HG03039 (cell line): ENCODE results near the gene MSMP.

ENCODE experiments used
- ATAC-seq: cut with Tn5 transposase; IDR thresholded peaks from one replicate; pipeline ENCODE4 v1.9.1; 2021; ENCODE audit warnings: mild to moderate bottlenecking, moderate library complexity; ENCODE audit not compliant: unreplicated experiment

The MSMP gene

DNA sequence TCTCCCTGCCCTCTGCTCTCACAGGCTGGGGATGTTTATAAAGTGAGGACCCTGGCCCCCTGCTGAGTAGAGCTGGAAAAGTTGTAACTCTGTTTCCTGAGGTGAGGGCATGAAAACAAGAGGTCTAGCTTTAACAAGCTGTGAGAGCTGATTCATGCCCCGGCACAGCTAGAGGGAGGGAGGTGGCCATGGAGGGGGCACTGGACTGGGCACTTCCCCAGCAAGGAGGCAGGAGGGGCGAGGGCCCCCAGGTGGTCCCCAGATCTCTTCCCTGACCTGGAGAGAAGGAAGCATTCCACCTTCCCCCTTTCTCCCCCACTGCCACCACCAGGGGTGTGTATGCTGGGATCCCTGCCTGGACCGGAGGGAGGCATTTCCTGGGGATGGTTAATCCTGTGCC is at the start of gene MSMP:
Gene MSMP, minus strand, starts transcription at position 13 of the 400 bp plus-strand sequence. CDS start 147 bp downstream, outside the sequence.
- no peak for ATAC-seq

GRCh38 chr9:35801328-35802128 is 47.5 kb upstream of the MSMP start:
- ATAC-seq = no peak

GRCh38 chr9:35800530-35800929 is 46.5 kb upstream of the MSMP start:
- no peak for ATAC-seq

DNA sequence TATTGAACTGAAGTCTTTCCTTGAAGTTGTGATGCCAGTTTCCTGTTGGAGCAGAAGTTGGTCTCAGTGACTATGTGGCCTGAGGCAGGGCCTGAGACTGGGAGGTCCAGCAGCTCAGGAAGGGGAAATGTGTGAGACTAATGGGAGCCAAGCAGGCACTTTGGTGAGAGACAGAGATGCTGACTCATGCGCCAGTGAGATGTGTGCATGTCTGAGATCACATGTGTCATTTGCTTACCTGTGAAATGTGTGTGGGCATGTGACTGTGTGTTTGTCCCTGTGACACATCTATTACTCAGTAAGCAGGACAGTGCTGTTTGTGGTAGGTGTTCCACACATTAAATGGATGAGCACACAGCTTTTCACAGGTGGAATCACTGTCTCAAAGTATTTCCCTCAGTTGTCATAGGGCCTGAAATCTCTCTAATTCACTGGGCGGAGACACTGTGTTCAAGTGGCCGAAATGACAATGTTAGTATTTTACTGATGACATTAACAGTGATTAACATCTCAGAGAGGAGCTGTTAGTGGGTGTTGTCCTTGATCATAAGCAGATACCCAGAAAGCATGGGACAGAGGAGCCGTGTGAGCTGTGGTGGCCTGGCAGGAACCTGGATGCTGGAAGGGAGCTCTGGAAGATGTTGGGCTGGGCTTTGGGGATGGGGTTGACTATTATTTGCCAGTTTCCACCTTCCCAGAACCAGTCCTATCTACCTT is 44.7 kb upstream of the MSMP start:
- ATAC-seq = no peak

DNA sequence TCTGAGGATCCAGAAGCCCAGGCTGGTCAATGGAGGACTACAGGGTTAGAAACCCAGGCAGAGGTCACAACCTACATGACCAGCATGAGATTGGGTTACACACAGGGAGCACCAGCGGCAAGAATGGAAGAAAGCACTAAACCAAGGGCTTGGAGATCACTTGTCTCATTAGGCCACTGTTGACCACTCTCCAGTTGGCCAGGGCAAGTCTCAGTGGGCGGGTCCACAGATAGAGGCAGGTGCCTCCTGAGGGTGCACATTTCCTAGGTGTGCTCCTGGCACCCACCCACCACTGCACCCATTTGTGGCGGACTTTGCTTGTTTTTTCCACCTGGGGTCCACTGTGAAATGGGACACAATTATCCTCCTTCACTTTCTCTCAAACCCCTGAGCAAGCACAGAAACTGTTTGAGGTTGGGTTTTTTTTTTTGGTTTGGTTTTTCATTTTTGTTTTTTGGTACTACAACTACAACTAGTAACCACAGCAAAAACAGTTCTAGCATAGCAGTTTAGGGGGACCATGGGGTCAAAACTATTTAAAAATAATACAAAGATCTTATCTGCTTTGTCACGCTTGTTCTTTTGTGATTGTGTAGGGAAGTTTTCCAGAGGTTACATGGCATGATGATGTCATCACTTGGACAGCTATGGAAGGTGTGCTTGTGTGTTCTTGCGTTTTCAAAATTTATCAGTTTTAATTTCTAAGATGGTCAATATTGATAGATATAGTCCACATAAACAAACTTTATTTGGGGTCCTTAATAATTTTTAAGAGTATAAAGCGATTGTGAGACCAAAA is 43.4 kb upstream of the MSMP start:
- no peak for ATAC-seq

DNA sequence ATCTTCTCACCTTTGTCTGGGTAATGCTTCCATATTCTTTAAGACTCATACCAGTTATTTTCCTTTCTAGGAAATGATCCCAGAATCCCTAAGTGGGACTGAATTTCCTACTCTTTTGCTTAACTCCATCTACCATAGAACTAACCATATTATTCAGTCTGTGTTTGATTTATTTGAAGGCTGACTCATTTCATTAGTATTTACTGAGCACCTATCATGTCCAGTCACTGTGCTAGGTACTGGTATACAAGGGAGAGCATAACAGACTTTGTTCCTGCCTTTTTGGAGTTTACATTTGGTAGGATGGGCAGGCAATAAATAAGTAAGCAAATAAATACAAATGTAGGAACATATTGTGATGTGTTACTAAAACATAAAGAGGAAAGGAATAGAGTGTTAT is 41.6 kb upstream of the MSMP start:
- ATAC-seq = no peak

DNA sequence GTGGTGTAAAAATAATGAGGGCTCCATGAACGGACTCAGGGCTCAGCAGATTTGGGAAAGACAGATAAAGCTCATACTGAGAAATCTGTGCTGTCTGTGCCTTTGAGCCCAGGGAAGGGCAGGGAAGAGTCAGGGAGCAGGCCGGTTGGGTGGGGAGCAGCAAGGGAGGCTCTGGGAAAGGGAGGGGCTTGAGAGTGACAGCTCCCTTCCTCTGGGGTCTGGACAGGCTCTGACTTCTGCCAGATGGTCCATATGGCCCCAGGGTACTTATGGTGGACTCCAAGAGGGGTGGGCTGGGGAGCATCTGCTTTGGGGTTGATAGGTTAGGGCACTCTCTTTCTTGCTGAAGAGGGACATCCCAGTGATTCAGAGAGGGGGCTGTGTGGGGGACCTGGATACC is 39.4 kb upstream of the MSMP start:
- no peak for ATAC-seq

- ATAC-seq = no peak
Observed at GRCh38 chr9:35792826-35793225, 38.8 kb upstream of the MSMP start.

DNA sequence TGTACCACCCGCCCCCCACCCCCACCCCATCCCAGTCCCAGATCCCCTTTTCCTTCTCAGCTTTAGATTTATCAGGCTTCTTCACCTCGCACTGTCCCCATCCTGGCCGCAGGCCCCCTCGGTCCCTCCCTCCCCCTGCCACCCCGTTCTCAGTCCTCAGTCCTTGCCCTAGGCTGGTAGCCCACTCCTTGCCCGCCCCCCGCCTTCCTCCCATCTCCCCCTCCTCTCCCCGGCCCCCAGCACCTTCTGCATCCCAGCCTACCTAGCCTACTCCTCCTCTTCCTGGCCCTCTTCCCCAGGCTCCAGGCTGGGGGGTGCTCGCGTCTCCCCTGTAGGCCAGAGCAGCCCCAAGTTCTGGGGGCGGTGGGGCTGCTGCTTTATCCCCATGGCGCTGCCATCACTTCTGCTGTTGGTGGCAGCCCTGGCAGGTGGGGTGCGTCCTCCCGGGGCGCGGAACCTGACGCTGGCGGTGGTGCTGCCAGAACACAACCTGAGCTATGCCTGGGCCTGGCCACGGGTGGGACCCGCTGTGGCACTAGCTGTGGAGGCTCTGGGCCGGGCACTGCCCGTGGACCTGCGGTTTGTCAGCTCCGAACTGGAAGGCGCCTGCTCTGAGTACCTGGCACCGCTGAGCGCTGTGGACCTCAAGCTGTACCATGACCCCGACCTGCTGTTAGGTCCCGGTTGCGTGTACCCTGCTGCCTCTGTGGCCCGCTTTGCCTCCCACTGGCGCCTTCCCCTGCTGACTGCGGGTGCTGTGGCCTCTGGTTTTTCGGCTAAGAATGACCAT is 38.1 kb upstream of the MSMP start:
- ATAC-seq = no peak

DNA sequence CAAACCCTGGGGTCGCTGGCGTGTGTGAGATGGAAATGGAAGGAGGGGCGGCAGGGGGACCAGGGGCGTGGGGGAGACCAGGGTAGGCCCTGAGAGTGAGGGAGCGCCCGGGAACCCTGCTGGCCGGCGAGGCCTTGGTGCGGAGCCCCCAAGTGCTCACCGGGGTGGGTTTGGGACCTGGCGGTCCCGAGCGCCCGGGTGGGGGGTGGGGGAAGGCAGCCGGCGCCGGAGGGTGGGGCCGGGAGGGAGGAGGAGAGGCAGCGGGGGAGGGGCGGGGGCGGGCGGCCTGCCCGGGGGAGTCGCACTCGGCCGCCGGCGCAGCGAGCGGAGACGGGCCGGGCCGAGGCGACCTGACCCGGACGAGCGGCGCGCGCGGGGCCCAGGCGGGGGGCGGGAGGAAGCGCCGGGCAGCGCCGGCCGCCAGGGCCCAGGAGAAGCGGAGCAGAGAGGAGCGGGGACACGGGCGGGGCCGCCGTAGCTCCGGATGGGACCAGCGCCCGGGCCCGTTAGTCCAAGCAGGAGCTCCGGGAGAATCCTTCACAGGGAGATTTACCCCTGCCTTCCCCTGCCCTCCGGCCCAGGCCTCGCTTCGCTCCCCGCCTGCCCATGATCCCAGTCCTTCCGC is 37.3 kb upstream of the MSMP start, which contains the start of gene NPR2:
Gene NPR2, plus strand, starts transcription at position 295 of the 625 bp plus-strand sequence. CDS start 818 bp downstream, outside the sequence.
- ATAC-seq = no peak

- ATAC-seq = no peak
Observed at GRCh38 chr9:35790385-35791296, 36.6 kb upstream of the MSMP start.

DNA sequence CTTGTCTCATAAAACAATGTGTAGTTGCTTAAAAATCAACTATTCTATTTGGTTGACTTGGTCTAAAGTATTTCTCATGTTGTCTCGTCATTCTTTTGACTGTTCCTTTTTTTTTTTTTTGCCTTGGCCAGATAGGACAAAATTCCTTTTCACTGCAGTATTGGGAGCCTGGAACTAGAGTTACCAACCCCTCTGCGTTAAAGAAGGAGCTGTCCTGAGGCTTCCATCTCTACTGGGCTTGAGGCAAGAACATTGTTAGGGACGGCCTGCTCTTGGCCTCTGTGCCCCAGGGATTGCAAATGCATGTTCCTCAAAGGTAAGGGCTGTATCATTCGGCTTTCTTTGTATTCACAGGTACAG is 35.9 kb upstream of the MSMP start:
- ATAC-seq = no peak

DNA sequence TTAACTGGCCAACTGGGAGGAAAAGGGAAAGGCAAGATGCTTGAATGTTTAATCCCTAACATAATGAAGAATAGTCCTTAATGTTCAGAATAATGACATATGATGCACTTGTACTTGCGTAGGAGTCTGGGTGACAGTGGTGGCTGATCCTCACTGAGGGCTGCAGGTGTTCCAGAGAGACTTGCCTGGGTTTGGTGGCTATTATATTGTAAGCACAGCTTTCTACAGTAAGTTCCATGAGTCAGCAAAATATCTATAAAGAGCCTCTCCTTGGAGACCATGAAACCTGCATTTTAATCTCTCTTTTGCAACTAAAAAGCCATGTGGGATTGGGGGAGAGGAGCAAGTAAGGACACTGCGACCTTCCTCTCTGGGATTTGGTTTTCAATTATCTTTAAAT is 35.5 kb upstream of the MSMP start:
- ATAC-seq = no peak

DNA sequence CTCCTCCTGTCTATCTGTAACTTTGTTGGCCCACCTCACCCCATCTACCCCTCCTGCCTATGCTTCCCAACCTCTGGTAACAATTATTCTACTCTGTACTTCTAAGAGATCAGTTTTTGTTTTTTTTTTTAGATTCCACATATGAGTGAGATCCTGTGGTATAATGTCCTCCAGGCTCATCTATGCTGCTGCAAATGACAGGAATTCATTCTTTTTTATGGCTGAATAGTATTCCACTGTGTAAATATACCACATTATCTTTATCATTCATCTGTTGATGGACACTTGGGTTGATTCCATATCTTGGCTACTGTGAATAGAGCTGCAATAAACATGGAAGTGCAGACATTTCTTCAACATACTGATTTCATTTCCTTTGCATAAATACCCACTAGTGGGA is 29.3 kb upstream of the MSMP start:
- no peak for ATAC-seq

DNA sequence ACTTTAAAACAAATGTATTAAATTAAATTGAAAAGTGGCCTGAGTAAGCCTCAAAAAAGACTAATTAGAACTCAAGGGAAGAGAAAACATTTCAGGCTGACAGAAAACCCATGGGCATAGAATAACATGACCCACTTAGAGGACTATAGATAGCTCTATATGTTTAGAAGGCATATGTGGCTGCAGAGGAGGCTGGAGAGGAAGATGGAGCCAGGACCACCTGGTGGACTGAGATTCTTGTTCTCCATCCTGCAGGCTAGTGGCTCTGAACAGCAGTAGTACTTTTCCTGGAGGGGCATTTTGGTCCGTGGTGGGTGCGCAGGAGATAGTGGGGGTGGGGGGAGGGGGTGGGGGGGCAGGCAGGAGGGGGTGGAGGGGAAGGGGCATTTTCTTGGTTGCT is 27.0 kb upstream of the MSMP start:
- no peak for ATAC-seq

DNA sequence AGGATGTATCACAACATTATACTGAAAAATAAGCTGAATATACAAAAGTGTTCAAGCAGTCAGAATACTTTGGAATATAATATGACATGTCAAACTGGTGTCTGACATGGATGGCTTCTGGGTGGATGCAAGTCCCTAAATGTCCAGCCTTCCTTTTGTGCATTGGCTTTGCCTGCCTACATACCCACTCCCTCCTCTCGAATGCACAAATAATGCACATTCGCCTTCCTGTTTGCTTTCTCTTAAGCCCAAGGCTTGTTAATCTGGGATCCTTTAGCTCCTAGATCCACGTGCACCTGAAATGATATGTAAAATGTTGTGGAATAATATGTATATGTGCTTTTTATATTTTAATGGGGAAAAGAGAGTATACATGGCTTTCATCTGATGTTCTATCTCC is 24.4 kb upstream of the MSMP start:
- no peak for ATAC-seq

DNA sequence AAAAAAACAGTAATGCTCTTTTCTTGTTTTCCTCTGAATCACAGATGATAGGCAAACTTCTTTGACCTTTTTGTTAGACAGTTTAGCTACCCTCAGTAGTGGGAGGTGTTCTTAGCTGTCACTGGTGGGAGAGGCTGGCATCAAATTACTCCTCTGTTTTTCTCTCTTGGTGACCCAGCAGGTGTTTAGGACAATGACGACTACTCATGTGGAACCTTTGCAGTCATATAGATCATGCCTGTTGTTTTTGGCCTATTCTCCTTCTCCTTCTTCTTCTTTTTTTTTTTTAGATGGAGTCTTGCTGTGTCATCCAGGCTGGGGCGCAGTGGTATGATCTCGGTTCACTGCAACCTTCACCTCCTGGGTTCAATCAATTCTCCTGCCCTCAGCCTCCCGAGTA is 21.9 kb upstream of the MSMP start:
- no peak for ATAC-seq

DNA sequence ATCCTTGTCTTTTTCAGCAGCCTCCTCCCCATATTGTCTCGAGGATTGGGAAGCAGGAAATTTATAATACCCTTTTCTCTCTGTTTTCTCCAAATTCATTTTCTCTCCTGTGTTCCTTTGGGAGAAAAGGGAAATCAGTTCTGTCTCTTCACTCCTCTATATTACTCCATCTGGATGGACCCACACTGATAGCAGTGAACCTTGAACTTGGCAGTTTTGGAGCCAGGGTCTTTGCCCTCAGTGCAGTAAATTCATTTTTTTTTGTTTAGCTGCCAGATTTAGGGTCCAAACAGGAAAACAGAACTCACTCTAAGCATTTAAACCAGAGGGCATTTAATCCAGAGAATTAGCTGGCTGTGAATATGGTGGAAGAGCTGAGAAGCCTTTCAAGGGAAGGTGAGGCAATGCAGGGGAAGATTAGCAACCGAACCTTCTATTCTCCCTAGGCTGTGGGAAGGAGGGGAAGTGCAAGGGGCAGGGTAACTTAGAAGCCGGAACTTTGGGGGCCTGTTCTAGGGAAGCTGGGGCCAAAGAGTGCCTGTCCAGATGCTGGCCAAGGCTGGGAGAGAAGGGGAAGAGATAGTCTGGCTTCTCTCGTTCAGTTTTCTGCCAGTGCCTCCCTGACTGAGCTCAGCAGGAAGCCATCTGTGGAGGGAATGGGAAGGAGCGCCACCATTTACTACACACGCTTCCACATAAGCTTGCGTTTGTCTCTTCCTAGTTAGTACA is 21.0 kb upstream of the MSMP start:
- ATAC-seq = no peak

- ATAC-seq = no peak
Observed at GRCh38 chr9:35771943-35772342, 17.9 kb upstream of the MSMP start.
